OCI-LY1 (cell line): Measurements from ENCODE around the gene PKD1.
A peak's percentile ranks its signal among the peaks of the same experiment; 100 is the strongest.

Experiments used
- H2AFZ ChIP-seq: fragments of 200-600 bp; sonication (generic), shearing (Covaris generic); 2 replicates; pipeline ENCODE4 v1.6.0; 2014; ENCODE audit warnings: antibody characterized with exemption, mild to moderate bottlenecking, low read length
- H3F3A ChIP-seq: fragments of 200-600 bp; sonication (generic), shearing (Covaris generic); 2 replicates; pipeline ENCODE4 v1.6.0; 2014; ENCODE audit warnings: mild to moderate bottlenecking, antibody characterized with exemption, low read length, moderate library complexity; ENCODE audit not compliant: insufficient read depth
- H3K27ac ChIP-seq: fragments of 200-600 bp; sonication (generic); 2 replicates; pipeline ENCODE4 v1.5.1; 2014; ENCODE audit warnings: low read length, mixed run types, mild to moderate bottlenecking, low read depth; ENCODE audit not compliant: poor library complexity, severe bottlenecking
- H3K27me3 ChIP-seq: fragments of 200-600 bp; sonication (generic); 2 replicates; pipeline ENCODE4 v1.6.0; 2014; ENCODE audit warnings: antibody characterized with exemption, mild to moderate bottlenecking, low read length, moderate library complexity; ENCODE audit not compliant: insufficient read depth
- H3K36me3 ChIP-seq: fragments of 200-600 bp; sonication (generic); 2 replicates; pipeline ENCODE4 v1.6.1; 2014; ENCODE audit warnings: mild to moderate bottlenecking, antibody characterized with exemption, low read length, moderate library complexity, mixed read lengths; ENCODE audit not compliant: insufficient read depth
- H3K4me1 ChIP-seq: fragments of 200-600 bp; sonication (generic); 2 replicates; pipeline ENCODE4 v1.5.1; 2014; ENCODE audit warnings: mild to moderate bottlenecking, low read length, moderate library complexity; ENCODE audit not compliant: insufficient read depth, severe bottlenecking
- H3K4me2 ChIP-seq: fragments of 200-600 bp; sonication (generic), shearing (Covaris generic); 2 replicates; pipeline ENCODE4 v1.6.1; 2014; ENCODE audit warnings: low read length
- H3K4me3 ChIP-seq: fragments of 200-600 bp; sonication (generic); 2 replicates; pipeline ENCODE4 v1.5.1; 2014; ENCODE audit warnings: low read length, low read depth, mild to moderate bottlenecking, mixed read lengths; ENCODE audit not compliant: poor library complexity, severe bottlenecking
- H3K79me2 ChIP-seq: fragments of 200-600 bp; shearing (Covaris generic); 2 replicates; pipeline ENCODE4 v1.6.1; 2016; ENCODE audit warnings: mixed run types, low read length, mixed read lengths; ENCODE audit not compliant: insufficient read depth
- H3K9ac ChIP-seq: fragments of 200-600 bp; sonication (generic), shearing (Covaris generic); 2 replicates; pipeline ENCODE4 v1.6.1; 2014; ENCODE audit warnings: mild to moderate bottlenecking, low read length, mixed read lengths
- H3K9me2 ChIP-seq: fragments of 200-600 bp; sonication (generic), shearing (Covaris generic); 2 replicates; pipeline ENCODE4 v1.6.1; 2014; ENCODE audit warnings: low read depth, mild to moderate bottlenecking, low read length, mixed read lengths
- H3K9me3 ChIP-seq: fragments of 200-600 bp; shearing (Covaris generic); 2 replicates; pipeline ENCODE4 v1.6.1; 2014; ENCODE audit warnings: low read length, mixed read lengths
- H4K20me1 ChIP-seq: fragments of 200-600 bp; sonication (generic), shearing (Covaris generic); 2 replicates; pipeline ENCODE4 v1.6.0; 2016; ENCODE audit warnings: mild to moderate bottlenecking, low read length; ENCODE audit not compliant: insufficient read depth
- CTCF ChIP-seq: fragments of 200-600 bp; sonication (generic), shearing (Covaris generic); IDR thresholded peaks from 2 replicates; pipeline ENCODE4 v1.5.1; 2017; ENCODE audit warnings: mild to moderate bottlenecking, antibody characterized with exemption, low read length, moderate library complexity, mixed read lengths
- EZH2 ChIP-seq: fragments of 200-600 bp; sonication (generic), shearing (Covaris generic); IDR thresholded peaks from 2 replicates; pipeline ENCODE4 v1.8.0; 2017; ENCODE audit warnings: borderline replicate concordance, mixed run types, mild to moderate bottlenecking, antibody characterized with exemption, low read length, moderate library complexity, mixed read lengths

Gene PKD1

GRCh38 chr16:2151188-2152091, 15.7 kb upstream of the PKD1 start:
- Histone ChIP-seq H3K9ac (no peak overlapping the region; the same call in 1 of the 2 replicates), H3K4me2 (peak overlapping the region; percentile 96), H3K9me3 (no peaks in the 10 kb centered on the region), H3K4me3 (peak overlapping the region; percentile 72), H3K36me3 (peaks cover 43% of the 10 kb centered on the region), H3F3A (0 out of 2 replicates have a peak, but pooled peaks cover 5% of the 10 kb centered on the region), H2AFZ (no peak overlapping the region), H3K79me2 (peaks cover 4% of the 10 kb centered on the region; the same call in 1 of the 2 replicates), H3K27ac (no peak overlapping the region), H3K27me3 (no peaks in the 10 kb centered on the region), H3K9me2 (no peaks in the 10 kb centered on the region), H3K4me1 (peaks cover 58% of the 10 kb centered on the region), H4K20me1 (no peaks in the 10 kb centered on the region)
- TF ChIP-seq EZH2 (no peak), CTCF (no peak)

GRCh38 chr16:2150418-2151187, 14.9 kb upstream of the PKD1 start:
- H3K9me2 ChIP-seq, result no peaks in the 10 kb centered on the region
- H3F3A ChIP-seq, result 0 out of 2 replicates have a peak, but pooled peaks cover 5% of the 10 kb centered on the region
- TF ChIP-seq EZH2 (no peak), CTCF (no peak)
- H3K36me3 ChIP-seq, result peaks cover 43% of the 10 kb centered on the region
- no peaks in the 10 kb centered on the region for H3K27me3 ChIP-seq
- H4K20me1 ChIP-seq, result no peaks in the 10 kb centered on the region
- H3K79me2 ChIP-seq, result no peaks in the 10 kb centered on the region
- H3K27ac ChIP-seq, result no peak overlapping the region
- H3K9ac ChIP-seq, result no peak overlapping the region; the same call in 1 of the 2 replicates
- H3K4me2 ChIP-seq, result peak overlapping the region; percentile 96
- no peak overlapping the region for H2AFZ ChIP-seq
- peaks cover 58% of the 10 kb centered on the region for H3K4me1 ChIP-seq
- H3K9me3 ChIP-seq, result no peaks in the 10 kb centered on the region
- H3K4me3 ChIP-seq, result peak overlapping the region; percentile 30

- Histone ChIP-seq H3K27me3 (no peaks in the 10 kb centered on the region), H3K79me2 (no peaks in the 10 kb centered on the region), H3F3A (0 out of 2 replicates have a peak, but pooled peaks cover 5% of the 10 kb centered on the region), H3K27ac (no peak overlapping the region), H3K36me3 (peaks cover 41% of the 10 kb centered on the region), H4K20me1 (no peaks in the 10 kb centered on the region), H3K4me1 (peaks cover 58% of the 10 kb centered on the region), H2AFZ (no peak overlapping the region), H3K9me3 (no peaks in the 10 kb centered on the region), H3K9ac (no peak overlapping the region; the same call in 1 of the 2 replicates), H3K4me2 (peak overlapping the region; percentile 96), H3K9me2 (no peaks in the 10 kb centered on the region), H3K4me3 (peak overlapping the region; percentile 45)
- TF ChIP-seq CTCF, result no peak
- no peak for TF ChIP-seq EZH2
Measured at GRCh38 chr16:2149630-2150417, 14.1 kb upstream of the PKD1 start.
